Thyroid gland (tissue), 4 donors: Measurements from ENCODE around the gene IFT25.

Source experiments
- POLR2A ChIP-seq, 2 donors: fragments of 450-650 bp; IDR thresholded peaks; one replicate each; pipeline ENCODE4 v1.6.1; 2017; ENCODE audit warnings: antibody characterized with exemption in 2 of 2, mild to moderate bottlenecking in 2 of 2, moderate library complexity in 1 of 2
- TF ChIP-seq, protein P1 (sequence below), 6 experiments: fragments of 200-600 bp in 3 of 6; fragments of 450-650 bp in 3 of 6; sonication (generic) in 3 of 6; IDR thresholded peaks; one replicate each; pipeline ENCODE4 v1.5.1; 2016 to 2019; ENCODE audit warnings: antibody characterized with exemption in 6 of 6, mild to moderate bottlenecking in 2 of 6, inconsistent platforms in 1 of 6, moderate library complexity in 1 of 6

DNA sequence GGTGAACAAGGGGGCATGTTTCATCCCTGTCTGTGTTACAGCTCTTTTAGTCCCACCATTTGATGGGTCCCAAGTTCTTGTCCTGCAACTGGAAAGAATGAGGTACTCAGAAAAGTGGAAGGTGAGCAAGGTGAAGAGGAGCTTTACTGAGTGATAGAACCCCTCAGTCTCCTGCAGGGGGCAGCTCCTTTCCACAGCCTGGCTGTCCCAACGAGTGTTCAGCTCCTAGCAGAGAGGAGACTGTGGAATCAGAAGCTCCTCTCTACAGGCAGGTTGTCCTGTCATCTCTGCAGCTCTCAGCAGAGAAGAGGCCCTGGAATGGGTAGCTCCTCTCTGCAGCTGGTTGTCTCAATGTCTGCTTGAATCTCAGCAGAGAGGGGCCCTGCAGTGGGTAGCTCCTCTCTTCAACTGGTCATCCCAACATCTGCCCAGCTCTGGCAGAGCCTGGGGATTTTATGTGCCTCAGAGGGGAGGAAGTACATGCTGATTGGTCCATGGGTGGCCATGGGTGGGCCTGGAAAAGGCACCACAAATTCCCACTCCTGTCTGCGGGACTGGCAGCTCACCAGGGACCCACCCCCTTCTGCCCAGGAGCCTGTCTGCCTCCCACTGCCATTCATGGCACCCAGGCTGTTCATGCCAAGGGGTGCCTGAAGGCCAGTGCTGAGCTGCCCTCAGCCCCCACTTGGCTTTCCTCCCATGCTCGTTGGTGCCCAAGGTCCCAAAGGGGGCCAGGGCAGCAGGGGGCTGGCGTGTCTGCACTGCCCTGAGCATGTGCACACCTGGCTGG lies 46.8 kb upstream of the IFT25 start:
- TF ChIP-seq, protein P1, sequence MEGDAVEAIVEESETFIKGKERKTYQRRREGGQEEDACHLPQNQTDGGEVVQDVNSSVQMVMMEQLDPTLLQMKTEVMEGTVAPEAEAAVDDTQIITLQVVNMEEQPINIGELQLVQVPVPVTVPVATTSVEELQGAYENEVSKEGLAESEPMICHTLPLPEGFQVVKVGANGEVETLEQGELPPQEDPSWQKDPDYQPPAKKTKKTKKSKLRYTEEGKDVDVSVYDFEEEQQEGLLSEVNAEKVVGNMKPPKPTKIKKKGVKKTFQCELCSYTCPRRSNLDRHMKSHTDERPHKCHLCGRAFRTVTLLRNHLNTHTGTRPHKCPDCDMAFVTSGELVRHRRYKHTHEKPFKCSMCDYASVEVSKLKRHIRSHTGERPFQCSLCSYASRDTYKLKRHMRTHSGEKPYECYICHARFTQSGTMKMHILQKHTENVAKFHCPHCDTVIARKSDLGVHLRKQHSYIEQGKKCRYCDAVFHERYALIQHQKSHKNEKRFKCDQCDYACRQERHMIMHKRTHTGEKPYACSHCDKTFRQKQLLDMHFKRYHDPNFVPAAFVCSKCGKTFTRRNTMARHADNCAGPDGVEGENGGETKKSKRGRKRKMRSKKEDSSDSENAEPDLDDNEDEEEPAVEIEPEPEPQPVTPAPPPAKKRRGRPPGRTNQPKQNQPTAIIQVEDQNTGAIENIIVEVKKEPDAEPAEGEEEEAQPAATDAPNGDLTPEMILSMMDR (IDR thresholded peaks at IDR 0.05): no peak
- TF ChIP-seq POLR2A (IDR thresholded peaks at IDR 0.05): no peak
